Neural progenitor cell (in vitro differentiated cells): ENCODE data around the gene TSPAN4. TPM values are rescaled to one million over a fixed set of nuclear protein-coding genes. Genes with fewer than 3 reads are reported as not detected.

ENCODE experiments used
- DNase-seq: peaks from one replicate; pipeline ENCODE4 v3.0.0-alpha.2; 2016; ENCODE audit warnings: low spot score
- H2AFZ ChIP-seq: fragments of 200-600 bp; sonication (generic); replicated peaks from 2 replicates; pipeline ENCODE4 v1.6.1; 2016; ENCODE audit warnings: antibody characterized with exemption
- H3F3A ChIP-seq: fragments of 200-600 bp; sonication (generic); 2 replicates; pipeline ENCODE4 v1.6.1; 2016; ENCODE audit warnings: antibody characterized with exemption, low read depth
- H3K27ac ChIP-seq: fragments of 200-600 bp; sonication (generic); 2 replicates; pipeline ENCODE4 v1.5.1; 2016; ENCODE audit warnings: mild to moderate bottlenecking
- H3K27me3 ChIP-seq: fragments of 200-600 bp; sonication (generic); 2 replicates; pipeline ENCODE4 v1.6.1; 2016; ENCODE audit warnings: mild to moderate bottlenecking, moderate library complexity
- H3K36me3 ChIP-seq: fragments of 200-600 bp; sonication (generic); 2 replicates; pipeline ENCODE4 v1.5.1; 2016
- H3K4me1 ChIP-seq: fragments of 200-600 bp; sonication (generic); 2 replicates; pipeline ENCODE4 v1.6.1; 2016; ENCODE audit warnings: mixed run types
- H3K4me2 ChIP-seq: fragments of 200-600 bp; sonication (generic); 2 replicates; pipeline ENCODE4 v1.6.1; 2016
- H3K4me3 ChIP-seq: fragments of 200-600 bp; sonication (generic); 2 replicates; pipeline ENCODE4 v1.5.1; 2016
- H3K79me2 ChIP-seq: fragments of 200-600 bp; sonication (generic); 2 replicates; pipeline ENCODE4 v1.6.1; 2016; ENCODE audit warnings: low read depth
- H3K9ac ChIP-seq: fragments of 200-600 bp; sonication (generic); 2 replicates; pipeline ENCODE4 v1.6.1; 2016
- H3K9me3 ChIP-seq: fragments of 200-600 bp; sonication (generic); 2 replicates; pipeline ENCODE4 v1.5.1; 2016; ENCODE audit warnings: low read depth
- H4K20me1 ChIP-seq: fragments of 200-600 bp; sonication (generic); 2 replicates; pipeline ENCODE4 v1.6.1; 2016; ENCODE audit warnings: low read depth
- H3K27ac Mint-ChIP-seq: 3 replicates; pipeline ENCODE4 v1.8.0; 2021; ENCODE audit warnings: mixed read lengths
- H3K27me3 Mint-ChIP-seq: 2 replicates; pipeline ENCODE4 v1.8.0; 2022; ENCODE audit warnings: low read depth, mild to moderate bottlenecking, inconsistent platforms, moderate library complexity, mixed read lengths; ENCODE audit not compliant: insufficient read depth
- H3K36me3 Mint-ChIP-seq: 3 replicates; pipeline ENCODE4 v1.8.0; 2021; ENCODE audit warnings: mixed read lengths
- H3K4me1 Mint-ChIP-seq: 3 replicates; pipeline ENCODE4 v1.8.0; 2021; ENCODE audit warnings: mixed read lengths
- H3K4me3 Mint-ChIP-seq: 3 replicates; pipeline ENCODE4 v1.8.0; 2021; ENCODE audit warnings: mild to moderate bottlenecking, moderate library complexity, mixed read lengths
- H3K9me3 Mint-ChIP-seq: 3 replicates; pipeline ENCODE4 v1.8.0; 2020; ENCODE audit warnings: mixed read lengths
- EZH2 ChIP-seq: fragments of 200-600 bp; sonication (generic); IDR thresholded peaks from 2 replicates; pipeline ENCODE4 v1.6.1; 2017; ENCODE audit warnings: antibody characterized with exemption, mild to moderate bottlenecking, moderate library complexity
- EZH2phosphoT487 ChIP-seq: fragments of 200-600 bp; sonication (generic); IDR thresholded peaks from 2 replicates; pipeline ENCODE4 v1.6.1; 2017; ENCODE audit warnings: antibody characterized with exemption
- total RNA-seq: library from RNA; depleted of rRNA; stranded (reverse); fragments of >200 nt; gene quantifications from 2 replicates; pipeline ENCODE4 v1.2.3, GENCODE V29; 2015; ENCODE audit warnings: low replicate concordance
- TF ChIP-seq, protein P1 (sequence below): fragments of 200-600 bp; sonication (generic); IDR thresholded peaks from 2 replicates; pipeline ENCODE4 v1.5.1; 2017; ENCODE audit warnings: antibody characterized with exemption, mild to moderate bottlenecking

TSPAN4 gene
- total RNA-seq, 1 donor from 2014 or later = 19.6 TPM

DNA sequence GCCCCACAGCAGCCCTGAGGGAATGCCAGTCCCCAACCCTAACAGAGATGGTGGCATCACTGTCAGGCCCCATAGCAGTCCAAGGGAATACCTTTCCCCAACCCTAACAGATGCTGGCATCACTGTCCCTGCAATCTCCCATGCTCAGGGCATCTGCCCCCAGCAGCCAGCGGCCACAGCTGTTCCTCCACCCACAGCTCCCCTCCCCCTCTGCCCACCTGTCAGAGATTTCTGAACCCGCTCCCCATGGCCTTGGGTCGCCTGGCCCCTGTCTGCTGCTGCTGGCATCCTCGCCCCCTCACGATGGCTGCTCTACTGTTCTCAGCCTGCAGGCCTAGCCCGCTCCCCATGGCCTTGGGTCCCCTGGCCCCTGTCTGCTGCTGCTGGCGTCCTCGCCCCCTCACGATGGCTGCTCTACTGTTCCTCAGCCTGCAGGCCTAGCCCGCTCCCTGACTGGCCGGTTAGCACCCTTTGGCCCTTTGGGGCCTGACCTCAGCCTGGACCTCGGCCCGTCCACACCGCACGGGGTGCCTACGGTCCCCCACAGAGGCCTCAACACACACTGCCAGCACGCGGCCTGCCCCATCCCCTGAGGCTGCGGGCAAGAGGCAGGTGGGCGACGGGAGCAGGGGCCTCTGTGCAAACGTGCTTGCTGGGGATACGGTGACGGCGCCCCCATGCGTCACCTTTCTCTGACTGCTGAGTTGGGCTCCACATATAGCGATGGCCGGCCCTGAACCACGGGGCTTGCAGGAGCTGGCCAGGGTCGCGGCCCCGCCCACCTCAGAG is 47.2 kb downstream of the TSPAN4 start:
- no peaks in the 10 kb centered on the region for H3K36me3 ChIP-seq
- H3K27me3 ChIP-seq = no peaks in the 10 kb centered on the region
- no peaks in the 10 kb centered on the region for H3K9me3 ChIP-seq
- no peak overlapping the region for H3K4me3 ChIP-seq
- H3F3A ChIP-seq = no peaks in the 10 kb centered on the region
- Mint-ChIP-seq H3K9me3 (no peaks in the 10 kb centered on the region), H3K27ac (peak overlapping the region; percentile 73), H3K36me3 (peaks cover 8% of the 10 kb centered on the region), H3K4me3 (no peak overlapping the region), H3K27me3 (peaks cover 8% of the 10 kb centered on the region), H3K4me1 (peaks cover 4% of the 10 kb centered on the region)
- peaks cover 13% of the 10 kb centered on the region for H3K4me1 ChIP-seq
- no peak overlapping the region for H3K4me2 ChIP-seq
- no peaks in the 10 kb centered on the region for H3K79me2 ChIP-seq
- DNase-seq = peak; percentile 35
- peaks cover 23% of the 10 kb centered on the region for H4K20me1 ChIP-seq
- H2AFZ ChIP-seq = no peak overlapping the region
- H3K27ac ChIP-seq = no peak overlapping the region
- TF ChIP-seq, protein P1, sequence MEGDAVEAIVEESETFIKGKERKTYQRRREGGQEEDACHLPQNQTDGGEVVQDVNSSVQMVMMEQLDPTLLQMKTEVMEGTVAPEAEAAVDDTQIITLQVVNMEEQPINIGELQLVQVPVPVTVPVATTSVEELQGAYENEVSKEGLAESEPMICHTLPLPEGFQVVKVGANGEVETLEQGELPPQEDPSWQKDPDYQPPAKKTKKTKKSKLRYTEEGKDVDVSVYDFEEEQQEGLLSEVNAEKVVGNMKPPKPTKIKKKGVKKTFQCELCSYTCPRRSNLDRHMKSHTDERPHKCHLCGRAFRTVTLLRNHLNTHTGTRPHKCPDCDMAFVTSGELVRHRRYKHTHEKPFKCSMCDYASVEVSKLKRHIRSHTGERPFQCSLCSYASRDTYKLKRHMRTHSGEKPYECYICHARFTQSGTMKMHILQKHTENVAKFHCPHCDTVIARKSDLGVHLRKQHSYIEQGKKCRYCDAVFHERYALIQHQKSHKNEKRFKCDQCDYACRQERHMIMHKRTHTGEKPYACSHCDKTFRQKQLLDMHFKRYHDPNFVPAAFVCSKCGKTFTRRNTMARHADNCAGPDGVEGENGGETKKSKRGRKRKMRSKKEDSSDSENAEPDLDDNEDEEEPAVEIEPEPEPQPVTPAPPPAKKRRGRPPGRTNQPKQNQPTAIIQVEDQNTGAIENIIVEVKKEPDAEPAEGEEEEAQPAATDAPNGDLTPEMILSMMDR = peak; percentile 10
- TF ChIP-seq EZH2phosphoT487 = no peak
- no peak overlapping the region for H3K9ac ChIP-seq

DNA sequence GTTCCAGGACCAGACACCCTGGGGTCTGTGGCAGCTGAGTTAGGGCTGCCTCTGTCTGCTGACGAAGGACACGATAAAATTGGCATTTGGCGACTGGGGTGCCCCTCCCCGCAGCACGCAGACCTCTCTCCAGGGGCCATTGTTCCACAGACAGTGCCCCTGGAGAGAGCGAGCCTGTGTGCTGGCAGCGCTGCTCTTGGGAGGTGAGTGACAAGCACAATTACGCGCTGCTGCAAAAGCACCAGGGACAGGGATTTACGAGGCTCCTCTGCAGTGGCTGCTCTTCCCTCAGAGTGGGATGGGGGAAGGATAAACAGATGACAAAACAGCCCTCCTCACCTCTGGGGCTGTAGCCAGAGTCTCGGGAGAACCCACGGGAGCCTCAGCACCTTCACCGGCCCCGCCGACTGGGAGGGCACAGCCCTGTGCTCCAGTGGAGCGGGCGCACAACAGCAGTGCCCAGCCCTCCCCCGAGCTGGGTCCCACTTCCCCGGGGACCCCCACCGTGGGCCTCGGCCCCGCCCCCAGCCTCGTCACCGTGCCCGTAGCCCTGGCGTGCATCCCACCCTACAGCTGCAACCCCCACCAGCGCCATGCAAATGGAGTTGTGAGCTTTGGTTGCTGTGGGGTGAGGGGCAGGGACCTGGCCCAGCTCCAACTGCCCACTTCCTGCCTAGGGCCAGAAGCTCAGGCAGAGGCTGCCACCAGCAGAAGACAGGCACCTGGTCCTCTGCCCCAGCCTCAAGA is 48.3 kb downstream of the TSPAN4 start:
- Mint-ChIP-seq H3K4me3 (no peak overlapping the region), H3K27me3 (peaks cover 9% of the 10 kb centered on the region), H3K4me1 (peaks cover 4% of the 10 kb centered on the region), H3K27ac (peak overlapping the region; percentile 53), H3K36me3 (peaks cover 7% of the 10 kb centered on the region), H3K9me3 (no peaks in the 10 kb centered on the region)
- Histone ChIP-seq H2AFZ (no peak overlapping the region), H3K4me2 (peak overlapping the region; percentile 35), H3K27me3 (no peaks in the 10 kb centered on the region), H3K36me3 (no peaks in the 10 kb centered on the region), H3K79me2 (no peaks in the 10 kb centered on the region), H3K9ac (no peak overlapping the region), H3F3A (no peaks in the 10 kb centered on the region), H3K27ac (peak overlapping the region; percentile 29), H3K4me1 (peaks cover 13% of the 10 kb centered on the region), H3K9me3 (no peaks in the 10 kb centered on the region), H3K4me3 (no peak overlapping the region), H4K20me1 (peaks cover 23% of the 10 kb centered on the region)
- TF ChIP-seq, protein P1 = no peak
- no peak for TF ChIP-seq EZH2phosphoT487
- no peak for TF ChIP-seq EZH2
- DNase-seq = peak; percentile 33

DNA sequence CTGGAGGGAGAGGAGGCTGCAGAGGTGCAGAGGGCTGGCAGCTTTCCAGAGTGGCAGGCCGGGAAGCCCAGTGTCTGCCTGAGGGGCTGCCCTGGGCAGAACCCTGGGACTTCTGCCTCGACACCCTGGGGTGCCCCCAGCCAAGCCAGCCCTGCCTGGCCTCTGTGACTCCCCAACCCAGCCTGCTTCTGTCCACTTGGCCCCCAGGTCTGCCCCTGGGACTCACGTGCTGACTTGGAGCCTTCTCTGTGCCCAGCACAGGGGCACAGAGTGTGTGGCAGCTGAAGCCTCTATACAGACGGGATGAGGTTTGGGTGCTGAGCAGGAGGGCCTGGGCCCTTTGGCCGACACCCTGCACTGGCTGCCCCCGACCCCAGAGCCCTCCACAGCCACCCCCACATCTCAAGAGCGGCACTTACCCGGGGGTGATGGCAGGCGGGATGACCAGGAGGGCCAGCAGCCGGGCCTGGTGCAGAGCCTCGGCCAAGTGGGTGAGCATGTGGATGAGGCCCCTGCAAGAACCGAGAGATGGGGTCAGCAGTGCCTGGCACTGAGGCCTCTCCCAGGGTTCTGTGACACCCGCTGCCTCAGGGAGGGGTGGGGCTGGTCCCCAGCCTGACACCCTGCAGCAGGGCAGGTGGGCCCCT is 50.5 kb downstream of the TSPAN4 start:
- peaks cover 9% of the 10 kb centered on the region for H3K27me3 Mint-ChIP-seq
- Histone ChIP-seq H3K27me3 (no peaks in the 10 kb centered on the region), H3K9ac (no peak overlapping the region), H3K79me2 (no peaks in the 10 kb centered on the region), H4K20me1 (peaks cover 23% of the 10 kb centered on the region), H3K27ac (no peak overlapping the region), H3K9me3 (no peaks in the 10 kb centered on the region), H3K4me1 (peaks cover 13% of the 10 kb centered on the region), H3K36me3 (no peaks in the 10 kb centered on the region), H3K4me3 (no peak overlapping the region), H2AFZ (no peak overlapping the region), H3F3A (peaks cover 2% of the 10 kb centered on the region), H3K4me2 (no peak overlapping the region)
- no peak for DNase-seq
- no peaks in the 10 kb centered on the region for H3K36me3 Mint-ChIP-seq
- TF ChIP-seq EZH2phosphoT487 = no peak
- TF ChIP-seq, protein P1 = no peak
- no peak for TF ChIP-seq EZH2
- peaks cover 4% of the 10 kb centered on the region for H3K4me1 Mint-ChIP-seq
- H3K9me3 Mint-ChIP-seq = no peaks in the 10 kb centered on the region
- H3K27ac Mint-ChIP-seq = no peak overlapping the region
- H3K4me3 Mint-ChIP-seq = no peak overlapping the region
